Posterior cingulate gyrus (tissue), 11 donors: Measurements from ENCODE around the gene LUM.

Experiments used
- DNase-seq, 10 donors: peaks; one replicate each; pipeline versions ENCODE4 v3.0.0 to v3.0.0-alpha.2; 2020 to 2021; ENCODE audit warnings: mixed read lengths in 3 of 10
- intact Hi-C: fragments of 100-400 bp; cut with DNase I; formaldehyde crosslinking; loops from one replicate; pipeline ENCODE4 v1.15.1; 2023

Gene LUM

GRCh38 chr12:91078501-91078900, 32.8 kb downstream of the LUM start:
- DNase-seq, result no peak
- intact Hi-C loops, result no loop called here

GRCh38 chr12:91077228-91077954, 33.9 kb downstream of the LUM start:
- no peak for DNase-seq
- intact Hi-C loops, result no loop called here

- intact Hi-C loops, result no loop called here
- no peak for DNase-seq
These were observed 36.4 kb downstream of the LUM start for GRCh38 chr12:91074851-91075250.

GRCh38 chr12:91074154-91074709, 37.1 kb downstream of the LUM start:
- no peak for DNase-seq
- intact Hi-C loops, result no loop called here

GRCh38 chr12:91073426-91073825, 37.9 kb downstream of the LUM start:
- DNase-seq, result no peak
- intact Hi-C loops, result no loop called here

GRCh38 chr12:91072931-91073330, 38.4 kb downstream of the LUM start:
- intact Hi-C loops, result no loop called here
- DNase-seq, result no peak

- intact Hi-C loops, result no loop called here
- no peak for DNase-seq
These were observed 40.4 kb downstream of the LUM start for GRCh38 chr12:91070936-91071335.

GRCh38 chr12:91065396-91065795, 45.9 kb downstream of the LUM start:
- no peak for DNase-seq
- intact Hi-C loops, result no loop called here

GRCh38 chr12:91064640-91065039, 46.7 kb downstream of the LUM start:
- DNase-seq, result no peak
- intact Hi-C loops, result no loop called here

- intact Hi-C loops, result no loop called here
- DNase-seq, result no peak
These were observed 50.2 kb downstream of the LUM start for GRCh38 chr12:91061091-91061490.

GRCh38 chr12:91059211-91059610, 52.1 kb downstream of the LUM start:
- intact Hi-C loops, result no loop called here
- DNase-seq, result no peak

GRCh38 chr12:91058786-91059185, 52.5 kb downstream of the LUM start:
- intact Hi-C loops, result no loop called here

GRCh38 chr12:91057368-91058165, 53.7 kb downstream of the LUM start, which contains the start of gene KERA:
TSS of gene KERA (minus strand) at chr12:91058024. CDS start at chr12:91056281, 1,743 bp downstream.
- intact Hi-C loops, result no loop called here
- DNase-seq, result no peak

More at GRCh38 chr12:91058786-91059185, 52.5 kb downstream of the LUM start:
- DNase-seq, result no peak

GRCh38 chr12:91056488-91056887, 54.8 kb downstream of the LUM start:
- no peak for DNase-seq
- intact Hi-C loops, result no loop called here

GRCh38 chr12:91055976-91056375, 55.3 kb downstream of the LUM start:
- intact Hi-C loops, result no loop called here

GRCh38 chr12:91053951-91054715, 57.2 kb downstream of the LUM start:
- DNase-seq, result no peak
- intact Hi-C loops, result no loop called here

More at GRCh38 chr12:91055976-91056375, 55.3 kb downstream of the LUM start:
- no peak for DNase-seq
